H9 (cell line): Measurements from ENCODE around the gene AK5. TPM values are rescaled to one million over a fixed set of nuclear protein-coding genes. Genes with fewer than 3 reads are reported as not detected.

Source experiments
- DNase-seq: peaks from one replicate; pipeline ENCODE4 v3.0.0-alpha.2; 2017
- H2AFZ ChIP-seq: one replicate; pipeline ENCODE4 v1.6.1; 2013; ENCODE audit warnings: mild to moderate bottlenecking, low read length, control low read depth, moderate library complexity
- H2AK5ac ChIP-seq: 2 replicates; pipeline ENCODE4 v1.6.1; 2013; ENCODE audit warnings: low read length, control low read depth, mixed read lengths; ENCODE audit not compliant: insufficient read length
- H2BK120ac ChIP-seq: one replicate; pipeline ENCODE4 v1.6.1; 2013; ENCODE audit warnings: low read depth, mild to moderate bottlenecking, low read length, control low read depth, inconsistent platforms; ENCODE audit not compliant: poor library complexity, severe bottlenecking
- H2BK12ac ChIP-seq: 2 replicates; pipeline ENCODE4 v1.6.1; 2013; ENCODE audit warnings: low read length, control low read depth, mixed read lengths, low read depth; ENCODE audit not compliant: insufficient read length
- H2BK15ac ChIP-seq: 2 replicates; pipeline ENCODE4 v1.6.1; 2013; ENCODE audit warnings: low read depth, low read length, control low read depth
- H2BK20ac ChIP-seq: one replicate; pipeline ENCODE4 v1.6.1; 2013; ENCODE audit warnings: low read depth, mild to moderate bottlenecking, low read length, control low read depth, inconsistent platforms; ENCODE audit not compliant: poor library complexity, severe bottlenecking
- H2BK5ac ChIP-seq: 2 replicates; pipeline ENCODE4 v1.6.1; 2013; ENCODE audit warnings: low read length, control low read depth, mixed read lengths; ENCODE audit not compliant: insufficient read length
- H3K14ac ChIP-seq: 2 replicates; pipeline ENCODE4 v1.6.1; 2013; ENCODE audit warnings: low read length, control low read depth; ENCODE audit not compliant: insufficient read depth
- H3K18ac ChIP-seq: 2 replicates; pipeline ENCODE4 v1.6.1; 2013; ENCODE audit warnings: low read depth, mild to moderate bottlenecking, mixed read lengths, low read length, control low read depth; ENCODE audit not compliant: insufficient read length
- H3K23ac ChIP-seq: 2 replicates; pipeline ENCODE4 v1.6.1; 2013; ENCODE audit warnings: low read length, control low read depth, mixed read lengths, low read depth; ENCODE audit not compliant: insufficient read length
- H3K23me2 ChIP-seq: 2 replicates; pipeline ENCODE4 v1.6.1; 2013; ENCODE audit warnings: low read depth, mild to moderate bottlenecking, mixed read lengths, low read length, control low read depth; ENCODE audit not compliant: insufficient read length, poor library complexity, severe bottlenecking
- H3K27ac ChIP-seq: 2 replicates; pipeline ENCODE4 v1.5.1; 2013; ENCODE audit warnings: low read length, control low read depth, mixed read lengths, low read depth; ENCODE audit not compliant: insufficient read length
- H3K27me3 ChIP-seq: 2 replicates; pipeline ENCODE4 v1.6.1; 2013; ENCODE audit warnings: low read length, control low read depth, inconsistent platforms; ENCODE audit not compliant: insufficient read depth
- H3K4ac ChIP-seq: 2 replicates; pipeline ENCODE4 v1.6.1; 2013; ENCODE audit warnings: low read depth, mild to moderate bottlenecking, control low read depth, inconsistent platforms, low read length, moderate library complexity
- H3K4me1 ChIP-seq: 2 replicates; pipeline ENCODE4 v1.6.1; 2013; ENCODE audit warnings: low read length, control low read depth, inconsistent platforms; ENCODE audit not compliant: insufficient read depth
- H3K4me2 ChIP-seq: 2 replicates; pipeline ENCODE4 v1.6.1; 2013; ENCODE audit warnings: low read length, control low read depth, mixed read lengths; ENCODE audit not compliant: insufficient read length, insufficient read depth
- H3K56ac ChIP-seq: 2 replicates; pipeline ENCODE4 v1.6.1; 2013; ENCODE audit warnings: low read depth, mild to moderate bottlenecking, mixed read lengths, low read length, control low read depth; ENCODE audit not compliant: insufficient read length
- H3K79me1 ChIP-seq: 2 replicates; pipeline ENCODE4 v1.6.1; 2013; ENCODE audit warnings: low read depth, mild to moderate bottlenecking, moderate library complexity, low read length, control low read depth, inconsistent platforms; ENCODE audit not compliant: insufficient read depth, poor library complexity, severe bottlenecking
- H3K79me2 ChIP-seq: 2 replicates; pipeline ENCODE4 v1.6.1; 2013; ENCODE audit warnings: low read length, control low read depth, inconsistent platforms; ENCODE audit not compliant: insufficient read depth
- H3K9ac ChIP-seq: 2 replicates; pipeline ENCODE4 v1.6.1; 2013; ENCODE audit warnings: low read length, control low read depth, mixed read lengths; ENCODE audit not compliant: insufficient read length; ENCODE audit errors: extremely low read depth
- H3K9me3 ChIP-seq: one replicate; pipeline ENCODE4 v1.6.1; 2013; ENCODE audit warnings: low read depth, low read length, inconsistent platforms; ENCODE audit not compliant: control insufficient read depth
- H3T11ph ChIP-seq: one replicate; pipeline ENCODE4 v1.6.1; 2013; ENCODE audit warnings: mild to moderate bottlenecking, low read length, control low read depth, inconsistent platforms
- H4K20me1 ChIP-seq: one replicate; pipeline ENCODE4 v1.6.1; 2013; ENCODE audit not compliant: control insufficient read depth, insufficient read length, insufficient read depth
- H4K5ac ChIP-seq: 2 replicates; pipeline ENCODE4 v1.6.1; 2013; ENCODE audit warnings: low read depth, mild to moderate bottlenecking, mixed read lengths, low read length, control low read depth; ENCODE audit not compliant: insufficient read length
- H4K8ac ChIP-seq: replicated peaks from 2 replicates; pipeline ENCODE4 v1.6.1; 2013; ENCODE audit warnings: low read length, control low read depth, mixed read lengths, low read depth; ENCODE audit not compliant: insufficient read length
- H4K91ac ChIP-seq: 2 replicates; pipeline ENCODE4 v1.6.1; 2013; ENCODE audit warnings: low read depth, mild to moderate bottlenecking, moderate library complexity, mixed read lengths, low read length, control low read depth; ENCODE audit not compliant: insufficient read length
- H3K27ac Mint-ChIP-seq, 3 experiments: 2 replicates in 2 of 3; 3 replicates in 1 of 3; pipeline ENCODE4 v1.8.0; 2020 to 2021; ENCODE audit warnings: mixed read lengths in 3 of 3, mild to moderate bottlenecking in 1 of 3, moderate library complexity in 1 of 3
- H3K27me3 Mint-ChIP-seq: 2 replicates; pipeline ENCODE4 v1.8.0; 2021; ENCODE audit warnings: low read depth, mild to moderate bottlenecking, moderate library complexity, mixed read lengths
- H3K36me3 Mint-ChIP-seq, 3 experiments: 2 replicates in 2 of 3; 3 replicates in 1 of 3; pipeline ENCODE4 v1.8.0; 2020 to 2021; ENCODE audit warnings: low read depth in 3 of 3, mixed read lengths in 3 of 3; ENCODE audit not compliant: insufficient read depth in 1 of 3
- H3K4me1 Mint-ChIP-seq, 2 experiments: 2 replicates each; pipeline ENCODE4 v1.8.0; 2020; ENCODE audit warnings: mixed read lengths in 2 of 2
- H3K4me3 Mint-ChIP-seq, 2 experiments: 2 replicates in 1 of 2; 3 replicates in 1 of 2; pipeline ENCODE4 v1.8.0; 2020 to 2021; ENCODE audit warnings: mild to moderate bottlenecking in 2 of 2, mixed read lengths in 2 of 2, moderate library complexity in 1 of 2
- H3K9me3 Mint-ChIP-seq, 2 experiments: 2 replicates in 1 of 2; 3 replicates in 1 of 2; pipeline ENCODE4 v1.8.0; 2020; ENCODE audit warnings: mild to moderate bottlenecking in 2 of 2, mixed read lengths in 2 of 2, moderate library complexity in 1 of 2
- total RNA-seq: library from RNA; stranded (reverse); gene quantifications from 2 replicates; pipeline ENCODE4 v1.2.1, GENCODE V29; 2021
- TF ChIP-seq, protein P1 (sequence below): fragments of 200-600 bp; sonication (generic); conservative IDR thresholded peaks from 3 replicates; pipeline ENCODE4 v1.8.0; 2021; ENCODE audit warnings: antibody characterized with exemption, mild to moderate bottlenecking

The AK5 gene
- total RNA-seq, 1 experiment from 2014 or later, result 2.5 TPM

DNA sequence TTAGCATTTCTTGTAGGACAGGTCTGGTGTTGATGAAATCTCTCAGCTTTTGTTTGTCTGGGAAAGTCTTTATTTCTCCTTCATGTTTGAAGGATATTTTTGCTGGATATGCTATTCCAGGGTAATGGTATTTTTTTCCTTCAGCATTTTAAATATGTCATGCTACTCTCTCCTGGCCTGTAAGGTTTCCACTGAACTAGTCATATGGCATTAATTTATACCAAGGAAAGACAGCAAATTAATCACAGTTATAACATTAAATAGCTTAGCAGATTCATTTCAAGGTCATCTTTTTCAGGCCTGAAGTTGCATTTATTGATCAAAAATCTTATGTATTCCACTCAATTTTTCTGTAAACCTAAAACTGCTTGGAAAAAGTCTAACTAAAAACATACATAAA lies 54.9 kb downstream of the AK5 start:
- no peak overlapping the region for H3K9ac ChIP-seq
- TF ChIP-seq, protein P1, sequence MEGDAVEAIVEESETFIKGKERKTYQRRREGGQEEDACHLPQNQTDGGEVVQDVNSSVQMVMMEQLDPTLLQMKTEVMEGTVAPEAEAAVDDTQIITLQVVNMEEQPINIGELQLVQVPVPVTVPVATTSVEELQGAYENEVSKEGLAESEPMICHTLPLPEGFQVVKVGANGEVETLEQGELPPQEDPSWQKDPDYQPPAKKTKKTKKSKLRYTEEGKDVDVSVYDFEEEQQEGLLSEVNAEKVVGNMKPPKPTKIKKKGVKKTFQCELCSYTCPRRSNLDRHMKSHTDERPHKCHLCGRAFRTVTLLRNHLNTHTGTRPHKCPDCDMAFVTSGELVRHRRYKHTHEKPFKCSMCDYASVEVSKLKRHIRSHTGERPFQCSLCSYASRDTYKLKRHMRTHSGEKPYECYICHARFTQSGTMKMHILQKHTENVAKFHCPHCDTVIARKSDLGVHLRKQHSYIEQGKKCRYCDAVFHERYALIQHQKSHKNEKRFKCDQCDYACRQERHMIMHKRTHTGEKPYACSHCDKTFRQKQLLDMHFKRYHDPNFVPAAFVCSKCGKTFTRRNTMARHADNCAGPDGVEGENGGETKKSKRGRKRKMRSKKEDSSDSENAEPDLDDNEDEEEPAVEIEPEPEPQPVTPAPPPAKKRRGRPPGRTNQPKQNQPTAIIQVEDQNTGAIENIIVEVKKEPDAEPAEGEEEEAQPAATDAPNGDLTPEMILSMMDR, result no peak
- no peak overlapping the region for H4K8ac ChIP-seq
- H3K18ac ChIP-seq, result no peak overlapping the region
- no peak overlapping the region for H3K27ac ChIP-seq
- H2AK5ac ChIP-seq, result no peak overlapping the region
- H3K27me3 ChIP-seq, result no peaks in the 10 kb centered on the region
- H2BK20ac ChIP-seq, result no peak overlapping the region
- no peak overlapping the region for H2BK120ac ChIP-seq
- H3K4ac ChIP-seq, result no peak overlapping the region
- H4K20me1 ChIP-seq, result no peaks in the 10 kb centered on the region
- H3K27me3 Mint-ChIP-seq, result no peaks in the 10 kb centered on the region
- no peak overlapping the region for H3K23ac ChIP-seq
- no peak overlapping the region for H2BK5ac ChIP-seq
- H3K56ac ChIP-seq, result no peak overlapping the region
- H2BK12ac ChIP-seq, result no peak overlapping the region
- H3K79me1 ChIP-seq, result no peaks in the 10 kb centered on the region
- no peak overlapping the region for H4K91ac ChIP-seq
- no peaks in the 10 kb centered on the region for H3K4me1 ChIP-seq
- no peak overlapping the region for H4K5ac ChIP-seq
- no peak for DNase-seq
- H3K27ac Mint-ChIP-seq, result no peak overlapping the region
- H3K36me3 Mint-ChIP-seq, result no peaks in the 10 kb centered on the region
- no peak overlapping the region for H3K14ac ChIP-seq
- no peaks in the 10 kb centered on the region for H3K23me2 ChIP-seq
- H3K4me3 Mint-ChIP-seq, result no peak overlapping the region
- no peak overlapping the region for H3T11ph ChIP-seq
- peaks cover 0 to 4% of the 10 kb centered on the region in 2 experiments; a peak in 2 of 4 replicates for H3K4me1 Mint-ChIP-seq
- H3K9me3 Mint-ChIP-seq, result no peaks in the 10 kb centered on the region
- H2AFZ ChIP-seq, result no peak overlapping the region
- H3K4me2 ChIP-seq, result no peak overlapping the region
- no peaks in the 10 kb centered on the region for H3K9me3 ChIP-seq
- H2BK15ac ChIP-seq, result no peak overlapping the region
- no peaks in the 10 kb centered on the region for H3K79me2 ChIP-seq
